Germinal center (tissue), 1 donor: Measurements from ENCODE around the gene CSH1.
A peak's percentile ranks its signal among the peaks of the same experiment; 100 is the strongest.
"Not testable (repeated sequence)": the region's sequence is repeated elsewhere in the genome, so short reads cannot be mapped to it uniquely, and the experiment has no call there.

Experiments used
- DNase-seq: peaks from one replicate; pipeline ENCODE4 v3.0.0; 2012; ENCODE audit warnings: mixed read lengths, low spot score

Gene CSH1

GRCh38 chr17:63869491-63870291 lies 26.7 kb downstream of the CSH1 start:
- DNase-seq = not testable (repeated sequence)

DNA sequence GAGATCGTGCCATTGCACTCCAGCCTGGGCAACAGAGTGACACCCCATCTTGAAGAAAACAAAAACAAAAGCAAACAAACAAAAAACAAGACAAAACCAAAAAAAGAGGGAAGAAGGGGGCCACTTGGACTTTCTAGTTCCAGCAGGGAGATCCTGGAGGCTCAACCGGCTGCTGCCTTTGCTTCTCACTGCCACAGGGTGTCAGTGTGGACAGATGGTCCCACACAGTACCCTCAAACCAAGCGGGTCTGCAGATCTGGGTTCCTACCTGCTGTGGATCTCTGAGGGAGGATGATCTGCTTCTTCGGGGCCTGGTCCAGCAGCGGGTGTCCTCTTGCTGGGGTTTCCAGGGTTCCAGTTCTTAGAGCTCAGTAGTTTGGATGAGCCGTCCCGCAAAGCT lies 29.7 kb downstream of the CSH1 start:
- DNase-seq = not testable (repeated sequence)

- no peak for DNase-seq
Measured at GRCh38 chr17:63859257-63859656, 37.1 kb downstream of the CSH1 start.

DNA sequence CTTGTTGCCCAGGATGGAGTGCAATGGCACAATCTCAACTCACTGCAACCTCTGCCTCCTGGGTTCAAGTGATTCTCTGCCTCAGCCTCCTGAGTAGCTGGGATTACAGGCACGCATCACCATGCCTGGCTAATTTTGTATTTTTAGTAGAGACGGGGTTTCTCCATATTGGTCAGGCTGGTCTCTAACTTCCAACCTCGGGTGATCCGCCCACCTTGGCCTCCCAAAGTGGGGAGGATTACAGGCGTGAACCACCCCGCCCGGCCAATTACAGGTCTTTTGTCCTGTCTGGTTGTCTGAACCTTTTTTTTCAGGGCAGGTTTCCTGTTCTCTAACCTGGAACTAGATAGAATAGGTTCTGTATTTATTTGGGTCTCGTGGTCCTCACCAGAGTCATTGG lies 39.9 kb downstream of the CSH1 start:
- DNase-seq = not testable (repeated sequence)

GRCh38 chr17:63855185-63855584 lies 41.2 kb downstream of the CSH1 start:
- no peak for DNase-seq

DNA sequence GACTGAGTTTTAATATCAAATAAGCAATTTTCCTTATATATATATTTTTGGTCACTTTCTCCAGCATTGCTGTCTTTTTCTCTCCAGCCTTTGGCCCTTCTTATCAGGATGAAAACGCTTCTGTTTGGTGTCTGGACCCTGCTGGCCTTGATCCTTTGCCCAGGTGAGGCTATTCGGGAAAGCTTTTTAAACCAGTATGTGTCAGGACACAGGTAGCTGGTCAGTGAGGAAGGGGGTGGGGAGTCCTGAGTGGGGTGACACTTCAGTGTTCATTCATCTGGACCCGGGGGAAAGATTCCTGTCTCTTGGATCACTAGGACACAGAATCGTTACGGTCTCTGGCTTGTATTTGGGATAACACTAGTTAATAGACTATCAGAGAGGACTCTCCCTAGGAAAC lies 41.7 kb downstream of the CSH1 start:
- no peak for DNase-seq

- DNase-seq = no peak
Measured at GRCh38 chr17:63853260-63853659, 43.1 kb downstream of the CSH1 start.

- DNase-seq = no peak
Measured at GRCh38 chr17:63850401-63850800, 46.0 kb downstream of the CSH1 start.

GRCh38 chr17:63848834-63849689 lies 47.3 kb downstream of the CSH1 start:
- DNase-seq = peak; percentile 97

DNA sequence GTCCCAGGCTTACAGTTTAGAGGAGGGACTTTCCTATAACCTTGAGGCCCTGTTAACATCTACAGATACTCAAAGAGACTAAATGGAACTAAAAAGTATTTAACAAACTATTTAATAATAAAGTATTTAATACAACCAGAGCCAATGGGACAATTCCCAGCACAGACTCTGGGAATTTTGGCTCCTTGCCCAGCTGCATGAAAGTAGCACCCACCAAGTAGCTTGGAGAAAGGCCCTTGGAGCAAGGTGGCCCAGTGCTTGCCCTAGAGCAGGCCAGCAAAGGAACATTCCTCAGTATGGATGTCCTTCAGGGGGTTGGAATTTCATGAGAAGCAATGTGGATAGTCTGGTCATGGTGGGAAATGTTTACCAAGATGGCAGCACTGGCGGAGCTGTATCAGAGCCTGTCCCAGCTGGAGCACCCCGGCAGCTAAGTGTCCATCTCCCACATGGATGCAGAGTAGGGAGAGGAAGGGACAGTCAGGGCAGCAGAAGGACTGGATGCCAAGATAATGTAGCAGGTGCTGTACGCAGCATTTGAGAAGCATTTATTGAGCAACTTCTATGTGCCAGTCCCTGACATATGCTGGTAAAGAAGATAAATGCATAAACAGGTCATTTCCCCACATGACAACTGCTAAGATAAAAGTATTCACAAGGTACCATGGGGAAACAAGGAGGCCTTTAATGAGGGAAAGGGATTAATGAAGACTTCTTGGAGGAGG lies 48.7 kb downstream of the CSH1 start:
- no peak for DNase-seq

- no peak for DNase-seq
Measured at GRCh38 chr17:63845509-63845908, 50.9 kb downstream of the CSH1 start.
